NB4 (cell line): ENCODE results near the gene JOSD1.

Experiments
- DNase-seq: peaks from one replicate; pipeline ENCODE4 v3.0.0; 2010; ENCODE audit warnings: low read depth
- H3K4me3 ChIP-seq: one replicate; pipeline ENCODE4 v1.5.1; 2011; ENCODE audit warnings: mild to moderate bottlenecking, low read depth, low read length, moderate library complexity
- MYC ChIP-seq: IDR thresholded peaks from 2 replicates; pipeline ENCODE4 v1.6.1; 2011; ENCODE audit warnings: low read depth, low read length
- POLR2A ChIP-seq: IDR thresholded peaks from 2 replicates; pipeline ENCODE4 v1.6.1; 2011; ENCODE audit warnings: mild to moderate bottlenecking; ENCODE audit not compliant: insufficient read length; ENCODE audit errors: extremely low read depth
- TF ChIP-seq, protein P1 (sequence below): IDR thresholded peaks from 2 replicates; pipeline ENCODE4 v1.6.1; 2011; ENCODE audit warnings: low read depth, low read length
- TF ChIP-seq, protein P2 (sequence below): IDR thresholded peaks from one replicate; pipeline ENCODE4 v1.5.1; 2012; ENCODE audit warnings: low read depth, low read length

JOSD1 gene

DNA sequence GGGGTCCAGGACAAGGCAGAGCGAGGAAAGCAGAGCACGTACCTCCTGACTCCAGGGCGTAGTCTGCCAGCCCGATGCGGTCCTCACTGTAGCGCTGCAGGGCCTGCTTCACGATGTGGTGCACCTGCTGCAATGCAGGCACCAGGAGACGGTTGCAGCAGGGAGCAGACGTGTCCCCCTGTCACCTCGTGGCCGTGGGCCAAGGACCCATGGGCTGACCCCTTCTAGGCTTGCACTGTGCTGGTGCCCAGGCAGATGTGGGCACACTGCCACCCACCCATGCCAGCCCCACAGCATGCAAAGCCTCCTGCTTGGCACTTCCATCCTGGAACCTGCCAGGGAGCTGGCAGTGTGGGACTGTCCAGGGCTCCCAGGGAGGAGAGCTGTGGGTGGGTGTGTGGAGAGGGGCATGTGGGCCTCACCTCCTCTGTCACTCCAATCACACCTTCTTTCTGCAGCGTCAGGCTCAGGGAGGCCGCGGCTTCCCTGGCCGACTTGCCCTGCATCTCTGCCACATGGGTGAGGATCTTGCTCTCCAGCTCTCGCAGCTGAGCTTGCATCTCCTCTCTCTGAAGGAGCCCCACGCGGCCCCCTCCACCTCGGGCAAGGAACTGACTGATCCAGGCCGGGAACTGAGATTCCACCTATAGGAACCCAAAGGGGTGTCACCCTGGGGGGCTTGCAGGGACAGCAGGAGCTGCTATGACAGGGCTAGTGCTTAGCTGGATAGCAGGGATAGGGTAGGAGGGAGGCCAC, 38.7 kb upstream of the JOSD1 start:
- no peak overlapping the region for H3K4me3 ChIP-seq
- TF ChIP-seq, protein P1, sequence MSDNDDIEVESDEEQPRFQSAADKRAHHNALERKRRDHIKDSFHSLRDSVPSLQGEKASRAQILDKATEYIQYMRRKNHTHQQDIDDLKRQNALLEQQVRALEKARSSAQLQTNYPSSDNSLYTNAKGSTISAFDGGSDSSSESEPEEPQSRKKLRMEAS: no peak
- TF ChIP-seq, protein P2, sequence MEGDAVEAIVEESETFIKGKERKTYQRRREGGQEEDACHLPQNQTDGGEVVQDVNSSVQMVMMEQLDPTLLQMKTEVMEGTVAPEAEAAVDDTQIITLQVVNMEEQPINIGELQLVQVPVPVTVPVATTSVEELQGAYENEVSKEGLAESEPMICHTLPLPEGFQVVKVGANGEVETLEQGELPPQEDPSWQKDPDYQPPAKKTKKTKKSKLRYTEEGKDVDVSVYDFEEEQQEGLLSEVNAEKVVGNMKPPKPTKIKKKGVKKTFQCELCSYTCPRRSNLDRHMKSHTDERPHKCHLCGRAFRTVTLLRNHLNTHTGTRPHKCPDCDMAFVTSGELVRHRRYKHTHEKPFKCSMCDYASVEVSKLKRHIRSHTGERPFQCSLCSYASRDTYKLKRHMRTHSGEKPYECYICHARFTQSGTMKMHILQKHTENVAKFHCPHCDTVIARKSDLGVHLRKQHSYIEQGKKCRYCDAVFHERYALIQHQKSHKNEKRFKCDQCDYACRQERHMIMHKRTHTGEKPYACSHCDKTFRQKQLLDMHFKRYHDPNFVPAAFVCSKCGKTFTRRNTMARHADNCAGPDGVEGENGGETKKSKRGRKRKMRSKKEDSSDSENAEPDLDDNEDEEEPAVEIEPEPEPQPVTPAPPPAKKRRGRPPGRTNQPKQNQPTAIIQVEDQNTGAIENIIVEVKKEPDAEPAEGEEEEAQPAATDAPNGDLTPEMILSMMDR: no peak
- TF ChIP-seq MYC: no peak
- TF ChIP-seq POLR2A: no peak
- no peak for DNase-seq

- TF ChIP-seq, protein P2: no peak
- TF ChIP-seq, protein P1: no peak
- H3K4me3 ChIP-seq: no peak overlapping the region
- no peak for DNase-seq
Observed at GRCh38 chr22:38738475-38739070, 37.8 kb upstream of the JOSD1 start.

DNA sequence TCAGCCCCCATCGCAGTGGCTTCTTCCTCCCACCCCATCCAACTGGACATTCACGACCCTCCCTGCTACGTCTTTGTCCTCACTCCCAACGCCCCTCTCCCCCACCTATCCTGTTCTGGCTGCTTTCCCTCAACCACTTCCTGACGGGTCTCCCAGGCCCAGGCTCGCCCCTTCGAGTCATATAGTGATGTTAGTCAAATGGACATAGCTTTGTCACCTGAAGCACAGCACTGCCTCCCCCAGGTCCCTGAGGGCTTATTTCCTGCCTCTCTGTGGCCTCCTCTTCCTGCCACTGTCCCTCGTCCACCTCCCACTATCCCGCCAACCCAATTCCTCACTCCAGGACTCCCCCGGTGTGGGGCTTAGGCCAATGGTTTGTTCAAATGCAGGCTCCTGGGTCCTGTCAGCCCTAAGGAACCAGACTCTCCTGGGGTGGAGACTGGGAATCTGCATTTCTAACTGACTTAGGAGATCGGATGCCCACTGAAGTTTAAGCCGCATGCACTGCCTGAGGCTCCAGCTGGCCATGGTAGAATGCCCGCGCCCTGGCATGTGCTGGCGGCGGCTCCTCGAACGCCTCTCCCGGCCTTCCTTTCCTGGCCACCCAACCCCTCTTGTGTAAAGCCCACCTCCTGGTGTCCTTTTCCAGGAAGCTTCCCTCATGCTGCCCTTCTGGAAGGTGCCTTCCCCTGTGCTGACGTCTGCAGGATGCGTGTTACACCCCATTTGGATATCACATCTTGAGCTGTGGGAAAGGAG, 36.7 kb upstream of the JOSD1 start:
- TF ChIP-seq, protein P2: no peak
- no peak for TF ChIP-seq POLR2A
- no peak for TF ChIP-seq MYC
- TF ChIP-seq, protein P1: no peak
- DNase-seq: peak; percentile 41
- H3K4me3 ChIP-seq: no peak overlapping the region

GRCh38 chr22:38736257-38736570, 35.5 kb upstream of the JOSD1 start:
- no peak for DNase-seq
- TF ChIP-seq MYC: no peak
- H3K4me3 ChIP-seq: no peak overlapping the region

DNA sequence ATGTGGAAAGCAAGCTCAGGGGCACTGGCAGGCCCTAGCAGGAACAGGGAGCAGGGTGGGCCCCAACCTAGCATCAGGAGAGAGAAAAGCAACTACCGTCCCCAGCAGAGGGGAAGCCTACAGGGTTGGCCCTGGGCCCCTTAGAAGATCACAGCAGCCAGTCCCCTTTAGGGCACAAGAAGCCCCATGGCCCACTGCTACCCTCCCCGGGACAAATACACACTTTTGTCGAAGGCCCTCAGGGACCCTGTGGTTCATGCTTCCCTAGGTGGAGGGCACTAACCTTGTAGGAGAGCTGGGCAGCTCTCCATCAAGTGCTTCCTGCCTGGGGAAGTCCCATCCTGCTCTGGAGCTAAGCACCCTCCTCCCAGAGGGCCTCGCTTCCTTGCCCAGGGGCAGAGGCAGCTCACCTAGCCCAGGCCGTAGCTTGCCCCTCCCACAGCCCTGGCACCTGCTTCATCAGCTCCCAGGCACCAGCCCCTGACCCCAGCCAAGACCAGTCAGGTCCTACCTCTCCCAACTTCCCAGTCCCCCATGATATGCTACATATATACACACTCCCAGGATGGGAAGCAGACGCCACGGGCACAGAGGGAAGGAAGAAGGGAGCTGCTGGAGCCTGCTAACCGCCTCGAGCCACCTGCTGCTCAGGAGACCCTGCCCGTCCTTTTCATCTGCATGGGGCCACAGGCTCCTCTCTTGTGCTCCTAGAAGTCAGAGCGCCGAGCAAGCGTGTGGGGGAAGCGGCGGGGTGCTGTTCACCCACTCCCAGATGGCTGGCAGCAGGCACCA, 34.9 kb upstream of the JOSD1 start:
- DNase-seq: no peak
- no peak overlapping the region for H3K4me3 ChIP-seq
- no peak for TF ChIP-seq POLR2A
- TF ChIP-seq, protein P1: no peak
- TF ChIP-seq MYC: no peak
- TF ChIP-seq, protein P2: no peak

DNA sequence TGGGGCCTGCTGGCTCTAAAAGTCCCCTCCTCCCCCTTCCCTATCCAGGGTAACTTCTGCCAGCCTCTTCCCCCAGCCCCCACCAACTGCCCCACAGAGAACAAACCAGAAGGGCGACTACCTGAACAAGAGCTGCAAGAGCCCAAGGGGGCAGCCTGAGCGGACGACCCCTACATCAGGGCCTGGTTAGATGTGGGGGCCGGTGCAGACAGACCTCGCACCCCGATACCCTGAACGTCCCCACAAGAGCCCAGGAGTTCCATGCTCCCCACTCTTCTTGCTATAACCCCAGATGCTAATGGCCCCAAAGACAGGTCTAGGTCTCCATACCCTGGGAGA, 34.4 kb upstream of the JOSD1 start:
- DNase-seq: no peak
- TF ChIP-seq, protein P2: no peak
- TF ChIP-seq, protein P1: no peak
- TF ChIP-seq MYC (no peak), POLR2A (no peak)
- H3K4me3 ChIP-seq: no peak overlapping the region
